SK-N-SH treated with all-trans-retinoic acid at 6 μM for 48 hours (cell line): ENCODE results near the gene ZRSR2.

Experiments used
- ATAC-seq: fragments of 200-7000 bp; cut with Tn5 transposase; 3 replicates; pipeline ENCODE4 v1.9.1; 2020; ENCODE audit warnings: mild to moderate bottlenecking, moderate library complexity
- CREB5 ChIP-seq: fragments of 250-450 bp; sonication (Bioruptor Pico); IDR thresholded peaks from 2 replicates; pipeline ENCODE4 v1.5.1; 2020; ENCODE audit warnings: low read depth, mild to moderate bottlenecking, moderate library complexity
- CSDC2 ChIP-seq: fragments of 250-450 bp; sonication (Bioruptor Pico); IDR thresholded peaks from 2 replicates; pipeline ENCODE4 v1.5.0; 2020; ENCODE audit warnings: mild to moderate bottlenecking, moderate library complexity
- CSRNP3 ChIP-seq: fragments of 250-450 bp; sonication (Bioruptor Pico); IDR thresholded peaks from 2 replicates; pipeline ENCODE4 v1.5.1; 2021; ENCODE audit warnings: mild to moderate bottlenecking, moderate library complexity
- ESRRG ChIP-seq: fragments of 250-450 bp; sonication (Bioruptor Pico); IDR thresholded peaks from 2 replicates; pipeline ENCODE4 v1.6.1; 2021; ENCODE audit warnings: mild to moderate bottlenecking
- GLIS3 ChIP-seq: fragments of 250-450 bp; sonication (Bioruptor Pico); IDR thresholded peaks from 2 replicates; pipeline ENCODE4 v1.5.0; 2020; ENCODE audit warnings: mild to moderate bottlenecking, moderate library complexity
- ISL1 ChIP-seq: fragments of 250-450 bp; sonication (Bioruptor Pico); IDR thresholded peaks from 2 replicates; pipeline ENCODE4 v2.1.2; 2022; ENCODE audit warnings: mild to moderate bottlenecking, moderate library complexity
- OSR1 ChIP-seq: fragments of 250-450 bp; sonication (Bioruptor Pico); IDR thresholded peaks from 2 replicates; pipeline ENCODE4 v1.8.0; 2022; ENCODE audit warnings: moderate library complexity, mild to moderate bottlenecking, inconsistent platforms
- PATZ1 ChIP-seq: fragments of 250-450 bp; sonication (Bioruptor Pico); IDR thresholded peaks from 2 replicates; pipeline ENCODE4 v1.8.0; 2020; ENCODE audit warnings: mild to moderate bottlenecking, moderate library complexity, borderline replicate concordance
- POU6F1 ChIP-seq: fragments of 250-450 bp; sonication (Bioruptor Pico); IDR thresholded peaks from 2 replicates; pipeline ENCODE4 v1.8.0; 2021; ENCODE audit warnings: low read depth, mild to moderate bottlenecking, moderate library complexity, borderline replicate concordance
- PPARA ChIP-seq: fragments of 250-450 bp; sonication (Bioruptor Pico); IDR thresholded peaks from 2 replicates; pipeline ENCODE4 v1.5.0; 2020; ENCODE audit warnings: mild to moderate bottlenecking, borderline replicate concordance
- RARB ChIP-seq: fragments of 250-450 bp; sonication (Bioruptor Pico); IDR thresholded peaks from 2 replicates; pipeline ENCODE4 v1.8.0; 2021; ENCODE audit warnings: mild to moderate bottlenecking, moderate library complexity
- SNAI2 ChIP-seq: fragments of 250-450 bp; sonication (Bioruptor Pico); IDR thresholded peaks from 2 replicates; pipeline ENCODE4 v1.5.0; 2020; ENCODE audit warnings: mild to moderate bottlenecking, moderate library complexity
- TCF4 ChIP-seq: fragments of 250-450 bp; sonication (Bioruptor Pico); IDR thresholded peaks from 2 replicates; pipeline ENCODE4 v1.8.0; 2021; ENCODE audit warnings: mild to moderate bottlenecking, moderate library complexity, borderline replicate concordance
- TOX ChIP-seq: fragments of 250-450 bp; sonication (Bioruptor Pico); IDR thresholded peaks from 2 replicates; pipeline ENCODE4 v1.8.0; 2021; ENCODE audit warnings: mild to moderate bottlenecking, moderate library complexity, borderline replicate concordance
- TSHZ2 ChIP-seq: fragments of 250-450 bp; sonication (Bioruptor Pico); IDR thresholded peaks from 2 replicates; pipeline ENCODE4 v1.5.0; 2020; ENCODE audit warnings: mild to moderate bottlenecking, moderate library complexity
- ZFP3 ChIP-seq: fragments of 250-450 bp; sonication (Bioruptor Pico); IDR thresholded peaks from 2 replicates; pipeline ENCODE4 v1.5.0; 2020; ENCODE audit warnings: mild to moderate bottlenecking, moderate library complexity
- ZFP30 ChIP-seq: fragments of 450-650 bp; formaldehyde crosslinking; IDR thresholded peaks from 2 replicates; pipeline ENCODE4 v1.5.0; 2022; ENCODE audit warnings: mild to moderate bottlenecking, moderate library complexity
- ZNF70 ChIP-seq: fragments of 450-650 bp; formaldehyde crosslinking; IDR thresholded peaks from 2 replicates; pipeline ENCODE4 v1.5.0; 2020; ENCODE audit warnings: mild to moderate bottlenecking, moderate library complexity
- ZNF8 ChIP-seq: fragments of 450-650 bp; formaldehyde crosslinking; IDR thresholded peaks from 2 replicates; pipeline ENCODE4 v1.5.0; 2020; ENCODE audit warnings: mild to moderate bottlenecking, moderate library complexity

Gene ZRSR2

GRCh38 chrX:15820106-15821073, 30.1 kb downstream of the ZRSR2 start:
- no peak for ATAC-seq
- TF ChIP-seq PPARA (no peak), POU6F1 (CRISPR knock-in tag) (no peak), ZNF8 (CRISPR knock-in tag) (no peak), CSDC2 (CRISPR knock-in tag) (no peak), TCF4 (CRISPR knock-in tag) (no peak), OSR1 (CRISPR knock-in tag) (no peak), RARB (no peak), GLIS3 (CRISPR knock-in tag) (no peak), ZFP3 (CRISPR knock-in tag) (no peak), ESRRG (CRISPR knock-in tag) (no peak), TOX (CRISPR knock-in tag) (no peak), CSRNP3 (CRISPR knock-in tag) (no peak), PATZ1 (no peak), ZFP30 (CRISPR knock-in tag) (no peak), ISL1 (no peak)
- TF ChIP-seq, all 23 proteins: peak for 0

GRCh38 chrX:15822922-15823321, 32.6 kb downstream of the ZRSR2 start:
- TF ChIP-seq ISL1 (no peak), POU6F1 (CRISPR knock-in tag) (no peak), RARB (no peak), ZFP3 (CRISPR knock-in tag) (no peak), TOX (CRISPR knock-in tag) (no peak), CSRNP3 (CRISPR knock-in tag) (no peak), PATZ1 (no peak), TSHZ2 (no peak), ZNF70 (CRISPR knock-in tag) (no peak), ZFP30 (CRISPR knock-in tag) (no peak), SNAI2 (no peak), PPARA (no peak), CREB5 (CRISPR knock-in tag) (no peak), CSDC2 (CRISPR knock-in tag) (no peak), GLIS3 (CRISPR knock-in tag) (no peak)
- no peak for ATAC-seq
